DMS79 treated with DMSO at 0.1 percent for 48 hours (cell line): ENCODE data around the gene HAO2.

Experiments
- DNase-seq: peaks from one replicate; lab custom pipeline; 2025; lab: John Stamatoyannopoulos, UW

The HAO2 gene

GRCh38 chr1:119380304-119380703, 11.7 kb downstream of the HAO2 start:
- DNase-seq = no peak

GRCh38 chr1:119380983-119381662, 12.5 kb downstream of the HAO2 start:
- DNase-seq = no peak

DNA sequence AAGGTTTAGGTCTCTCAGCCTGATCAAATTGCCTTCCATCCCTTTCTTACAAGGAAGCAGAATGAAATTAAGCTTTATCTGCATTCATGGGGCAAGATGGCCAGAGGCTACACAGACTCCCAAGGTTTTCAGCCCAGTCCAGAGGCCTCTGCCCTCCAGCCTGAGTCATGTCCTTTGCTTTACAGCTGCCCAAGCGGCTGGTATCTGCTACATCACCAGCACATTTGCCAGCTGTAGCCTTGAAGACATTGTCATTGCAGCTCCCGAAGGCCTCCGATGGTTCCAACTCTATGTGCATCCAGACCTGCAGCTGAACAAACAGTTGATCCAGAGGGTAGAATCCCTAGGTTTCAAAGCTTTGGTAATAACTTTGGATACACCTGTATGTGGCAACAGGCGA, 16.0 kb downstream of the HAO2 start:
- no peak for DNase-seq

DNA sequence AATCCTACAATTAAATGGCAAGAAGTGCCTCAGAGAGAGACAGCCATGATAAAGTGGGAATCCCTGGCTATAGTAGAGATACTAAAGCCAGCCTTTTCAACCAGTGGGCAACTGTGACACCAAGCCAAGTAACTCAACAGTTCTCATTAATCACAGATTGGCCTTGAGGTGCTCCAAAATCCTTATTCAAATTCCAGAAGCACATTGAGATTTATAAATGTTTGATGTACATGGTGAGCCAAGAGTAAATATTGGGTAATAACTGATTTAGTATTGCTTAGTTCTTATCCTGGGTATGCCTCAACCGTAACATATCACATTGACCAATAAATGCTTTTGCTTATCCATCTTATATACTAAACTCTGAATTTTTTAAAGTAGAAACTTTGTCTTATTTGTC, 17.1 kb downstream of the HAO2 start:
- no peak for DNase-seq

DNA sequence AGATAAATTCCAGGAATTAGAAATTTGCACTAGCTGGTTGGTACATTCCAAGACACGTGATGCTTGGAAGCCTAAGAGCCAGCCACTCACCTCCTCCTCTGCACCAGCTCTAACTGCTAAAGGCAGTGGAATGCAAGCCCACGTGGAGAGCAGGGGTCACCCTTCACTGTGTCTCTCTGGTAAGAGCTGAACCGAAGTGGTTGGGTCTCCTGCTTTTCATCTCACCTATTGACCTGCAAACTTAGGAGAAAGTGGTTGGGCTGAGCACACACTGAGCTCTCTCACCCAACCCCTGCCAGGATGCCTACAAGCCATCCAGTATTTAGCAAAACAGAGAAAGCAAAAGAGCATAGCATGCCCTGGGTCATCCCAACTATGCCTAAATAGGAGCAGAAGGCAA, 19.3 kb downstream of the HAO2 start:
- no peak for DNase-seq

DNA sequence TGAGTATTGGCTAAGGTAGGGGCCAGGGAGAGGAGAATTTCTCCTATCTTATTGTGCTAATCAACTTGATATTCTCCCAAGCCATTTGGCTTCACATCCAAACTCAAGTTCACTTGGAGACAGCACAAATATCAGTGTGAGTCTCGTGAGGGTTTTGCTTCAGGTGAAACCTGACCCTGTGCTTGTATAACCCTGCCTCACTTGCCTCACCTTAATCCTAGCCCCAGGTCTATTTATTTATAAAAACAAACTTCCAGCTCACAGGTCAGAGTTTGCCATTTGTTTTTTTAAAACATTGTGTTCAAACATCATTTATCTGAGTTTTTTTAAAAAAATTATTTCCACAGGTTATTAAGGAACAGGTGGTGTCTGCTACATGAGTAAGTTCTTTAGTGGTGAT, 19.9 kb downstream of the HAO2 start:
- DNase-seq = no peak

DNA sequence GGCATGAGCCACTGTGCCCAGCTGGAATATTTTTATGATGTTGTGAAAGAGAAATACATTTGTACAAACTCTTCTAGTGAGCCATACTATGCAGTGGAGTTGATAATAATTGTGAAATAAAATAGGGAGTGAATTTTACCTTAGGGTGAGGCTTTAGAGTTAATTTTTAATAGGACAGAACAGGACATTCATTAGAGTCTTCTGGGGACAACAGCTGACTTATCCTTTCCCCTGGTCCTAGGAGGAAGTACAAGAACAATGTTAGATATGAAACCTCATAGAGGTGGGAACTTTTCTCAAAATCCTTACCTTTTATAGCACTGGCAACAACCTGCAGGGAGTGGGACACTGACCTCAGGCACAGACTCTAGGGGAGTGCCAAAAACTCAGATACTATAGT, 21.9 kb downstream of the HAO2 start:
- DNase-seq = no peak

GRCh38 chr1:119391749-119392148, 23.2 kb downstream of the HAO2 start:
- DNase-seq = no peak

DNA sequence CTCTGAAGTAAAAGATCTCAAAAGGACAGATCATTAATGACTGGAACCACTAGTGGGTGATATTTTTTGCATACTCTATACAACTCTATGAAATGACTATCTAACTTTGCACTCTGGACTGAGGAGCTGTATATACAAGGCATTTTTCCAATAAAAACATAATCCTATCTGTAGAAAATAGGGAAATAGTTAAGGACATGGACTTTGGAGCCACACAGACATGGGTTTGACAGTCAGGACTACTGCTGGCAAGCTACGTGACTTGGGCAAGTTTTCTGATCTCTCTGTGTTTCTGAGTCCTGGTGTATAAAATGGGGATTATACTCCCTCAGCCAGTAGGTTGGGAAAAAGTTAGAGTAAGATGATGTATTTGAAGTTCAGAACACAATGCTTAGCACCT, 25.5 kb downstream of the HAO2 start:
- DNase-seq = no peak

- DNase-seq = no peak
These were observed 28.4 kb downstream of the HAO2 start for GRCh38 chr1:119396982-119397381.

DNA sequence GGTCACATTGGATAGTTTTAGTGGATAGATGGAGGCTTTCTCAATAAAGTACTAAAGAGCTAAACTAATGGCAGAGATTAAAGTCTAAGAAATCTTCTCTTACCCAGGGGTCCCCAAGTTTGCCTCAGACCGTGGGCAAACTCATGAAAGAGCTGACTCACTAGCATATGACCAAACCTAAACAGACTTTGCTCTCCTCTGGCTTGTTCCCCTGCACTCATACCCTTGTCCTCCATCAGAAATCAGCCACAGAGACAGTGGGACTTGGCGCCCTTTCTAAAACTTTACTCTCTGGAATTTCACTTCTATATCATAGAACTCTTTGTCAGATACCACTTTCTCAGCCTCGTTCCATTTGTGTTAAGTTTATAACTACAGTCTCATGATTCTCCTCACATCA, 29.4 kb downstream of the HAO2 start:
- DNase-seq = no peak

- no peak for DNase-seq
These were observed 36.2 kb downstream of the HAO2 start for GRCh38 chr1:119404736-119405135.

DNA sequence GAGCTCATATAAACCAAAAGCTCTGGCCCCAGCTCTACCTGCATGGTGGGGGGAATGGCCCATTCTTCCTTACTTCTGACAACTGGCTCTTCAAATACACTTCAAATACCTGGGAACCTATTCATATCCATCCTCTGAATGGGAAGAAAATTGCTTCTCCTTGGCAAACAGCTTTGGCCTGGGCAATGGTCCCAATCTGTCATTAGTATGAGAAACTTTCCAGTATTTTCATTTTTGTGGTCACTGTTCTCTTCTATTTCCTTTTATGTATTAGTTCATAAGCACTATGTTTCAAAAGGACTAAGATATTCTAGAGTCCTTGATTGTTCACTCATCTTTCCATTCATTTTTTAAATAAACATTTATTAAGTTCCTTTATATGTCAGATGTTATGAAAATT, 41.1 kb downstream of the HAO2 start:
- DNase-seq = peak; percentile 34

GRCh38 chr1:119410961-119411360, 42.4 kb downstream of the HAO2 start:
- no peak for DNase-seq

DNA sequence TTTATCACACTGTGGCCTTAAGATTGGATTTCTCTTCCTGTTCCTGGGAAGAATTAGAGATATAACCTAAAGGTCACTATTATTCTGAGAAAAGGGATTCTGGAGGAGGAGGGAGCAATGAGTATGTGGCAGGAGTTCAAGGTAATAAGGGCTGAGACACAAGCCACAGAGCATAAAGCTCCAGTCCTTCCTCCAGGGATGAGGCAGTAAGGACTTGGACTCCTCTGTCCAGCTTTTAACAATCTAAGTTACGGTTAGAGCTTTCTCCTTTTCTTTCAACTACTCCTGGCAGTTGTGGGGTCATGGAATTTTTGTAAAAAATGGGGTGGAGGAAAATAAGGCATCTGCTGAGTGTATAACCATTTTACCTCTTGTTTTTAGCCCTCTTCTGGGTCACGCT, 46.4 kb downstream of the HAO2 start, which contains the start of gene HSD3B2:
Gene HSD3B2 (plus strand): TSS at position 201 of the 400 bp plus-strand sequence. CDS start 270 bp downstream, outside the sequence.
- DNase-seq = no peak

GRCh38 chr1:119416006-119416640, 47.5 kb downstream of the HAO2 start:
- no peak for DNase-seq

- no peak for DNase-seq
These were observed 50.5 kb downstream of the HAO2 start for GRCh38 chr1:119419109-119419508.

GRCh38 chr1:119420638-119421037, 52.1 kb downstream of the HAO2 start:
- no peak for DNase-seq

- no peak for DNase-seq
These were observed 54.0 kb downstream of the HAO2 start for GRCh38 chr1:119422631-119423030.

- no peak for DNase-seq
These were observed 60.4 kb downstream of the HAO2 start for GRCh38 chr1:119428991-119429390.

DNA sequence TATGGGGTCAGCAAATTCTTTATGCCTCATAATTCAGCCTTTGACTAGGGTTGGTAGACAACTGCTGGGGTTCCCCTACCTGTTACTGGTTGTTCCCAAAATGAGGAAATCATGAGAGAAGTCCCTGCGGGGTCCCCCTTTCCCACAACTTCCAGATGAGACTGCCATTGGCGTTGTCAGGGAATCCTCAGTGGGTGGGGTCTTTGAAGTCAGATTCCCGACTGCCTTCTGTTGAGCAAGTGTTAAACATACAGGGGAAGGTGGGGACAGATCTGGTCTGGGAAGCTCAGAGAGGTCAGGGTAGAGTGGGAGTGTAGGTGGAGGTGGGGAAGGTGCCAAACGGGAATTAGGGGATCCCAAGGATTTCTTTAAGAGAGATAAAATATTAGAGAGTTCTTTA, 61.1 kb downstream of the HAO2 start:
- DNase-seq = no peak

GRCh38 chr1:119430486-119430885, 61.9 kb downstream of the HAO2 start:
- DNase-seq = no peak

GRCh38 chr1:119431836-119432235, 63.3 kb downstream of the HAO2 start:
- no peak for DNase-seq

GRCh38 chr1:119435052-119435451, 66.5 kb downstream of the HAO2 start:
- DNase-seq = no peak
